GM12872 (cell line): ENCODE measurements around the gene MYH9.

ENCODE experiments used
- CTCF ChIP-seq: IDR thresholded peaks from 3 replicates; pipeline ENCODE4 v1.5.1; 2011; ENCODE audit warnings: low read depth, mild to moderate bottlenecking, low read length, moderate library complexity; ENCODE audit not compliant: insufficient read depth

MYH9 gene

DNA sequence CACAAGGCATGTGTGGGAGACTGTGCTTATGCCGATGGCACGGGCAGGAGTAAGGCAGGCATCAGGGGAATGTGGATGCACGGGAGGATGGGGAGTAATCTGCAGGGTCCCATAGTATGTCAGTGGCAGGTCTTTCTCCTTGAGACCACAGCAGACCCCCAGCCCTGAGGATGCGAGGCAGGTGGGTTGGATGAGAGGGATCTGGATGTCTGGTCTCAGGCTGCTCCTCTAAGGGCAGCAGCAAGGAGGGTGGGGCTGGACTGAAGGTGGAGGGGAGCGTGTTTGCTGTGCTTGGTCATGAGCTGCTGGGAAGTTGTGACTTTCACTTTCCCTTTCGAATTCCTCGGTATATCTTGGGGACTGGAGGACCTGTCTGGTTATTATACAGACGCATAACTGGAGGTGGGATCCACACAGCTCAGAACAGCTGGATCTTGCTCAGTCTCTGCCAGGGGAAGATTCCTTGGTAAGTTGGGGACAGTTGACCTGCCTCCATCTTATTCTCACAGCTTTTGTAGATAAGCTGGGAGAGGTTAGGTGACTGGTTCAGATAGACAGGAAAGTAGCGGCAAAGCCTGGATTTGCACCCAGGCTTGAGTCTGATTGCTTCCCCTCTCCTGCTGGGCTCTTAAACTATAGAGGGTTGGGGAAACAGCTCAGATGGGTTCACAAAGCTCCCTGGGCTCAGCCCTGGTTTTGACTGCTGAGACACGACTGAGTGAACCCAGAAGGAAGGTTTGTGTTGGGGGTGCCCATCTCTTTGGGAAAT lies 134.8 kb downstream of the MYH9 start, which contains the start of gene APOL1:
Gene APOL1 (plus strand): TSS at position 380 of the 769 bp plus-strand sequence. CDS start 1,823 bp downstream, outside the sequence.
- no peak for TF ChIP-seq CTCF

- TF ChIP-seq CTCF = no peak
Measured at GRCh38 chr22:36249160-36249559, 138.6 kb downstream of the MYH9 start.

- no peak for TF ChIP-seq CTCF
Measured at GRCh38 chr22:36247955-36248354, 139.8 kb downstream of the MYH9 start.

DNA sequence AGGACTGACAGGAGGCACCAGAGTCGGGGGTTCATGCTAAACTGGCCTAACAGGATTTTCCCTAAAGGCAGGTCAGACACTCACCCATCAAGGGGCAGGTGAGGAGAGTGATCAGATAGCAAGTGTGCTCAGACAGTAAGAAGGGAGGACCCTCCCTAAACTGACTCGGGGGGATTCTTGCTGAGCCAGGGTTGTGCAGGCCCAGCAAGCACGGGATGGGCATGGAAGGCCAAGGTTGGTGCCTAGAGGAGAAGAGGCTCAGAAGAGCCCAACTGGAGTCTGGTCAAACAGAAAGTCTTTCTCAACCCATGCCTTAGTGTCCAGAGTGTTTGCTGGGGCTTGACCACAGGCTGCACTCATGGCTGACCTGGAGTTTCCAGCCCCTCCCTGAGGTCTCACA lies 141.0 kb downstream of the MYH9 start:
- TF ChIP-seq CTCF = no peak

GRCh38 chr22:36245805-36246356 lies 141.9 kb downstream of the MYH9 start:
- TF ChIP-seq CTCF = no peak

DNA sequence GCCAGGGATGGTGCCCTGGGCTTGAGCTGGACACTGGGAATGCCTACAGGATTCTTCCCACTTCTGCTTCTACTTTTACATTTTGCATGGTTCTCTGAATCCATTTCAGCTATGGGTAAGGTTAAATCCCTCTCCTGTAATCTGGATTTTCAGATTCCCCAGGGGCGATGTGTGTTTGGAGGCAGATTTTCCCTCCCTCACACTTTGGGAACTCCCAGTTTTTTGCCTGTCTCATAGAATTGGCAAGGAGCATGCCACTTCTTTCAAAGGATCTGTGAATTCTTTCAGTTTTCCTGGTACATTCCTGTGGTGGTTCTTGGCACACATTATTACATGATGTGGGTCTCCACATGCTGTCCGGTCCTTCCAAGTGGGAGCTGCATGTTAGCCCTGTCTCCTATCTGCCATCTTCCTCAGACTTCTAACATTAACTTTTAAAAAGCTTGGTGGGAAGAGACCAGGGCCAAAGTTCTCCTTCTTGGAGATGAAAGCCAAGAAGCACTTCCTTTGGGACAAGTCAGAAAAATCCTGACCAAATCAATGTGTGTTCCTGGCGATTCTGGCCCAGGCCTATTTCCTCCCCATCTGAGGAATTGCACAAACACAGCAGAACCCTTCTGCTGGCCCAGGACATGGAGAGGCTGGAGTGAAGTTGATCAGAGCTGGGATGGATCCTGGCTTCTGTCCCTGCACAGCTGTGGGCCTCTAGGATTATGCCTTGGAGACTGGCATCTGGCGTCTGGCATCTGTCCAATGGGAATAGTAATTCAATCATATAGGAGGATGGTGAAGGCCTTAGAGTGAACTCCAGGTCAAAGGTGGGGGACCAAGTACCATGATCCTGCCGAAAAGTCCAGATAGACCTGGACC lies 143.0 kb downstream of the MYH9 start:
- TF ChIP-seq CTCF = no peak

- no peak for TF ChIP-seq CTCF
Measured at GRCh38 chr22:36243986-36244385, 143.8 kb downstream of the MYH9 start.
